HG03095 (cell line): ENCODE data around the gene LY6G5C.
"Not testable (repeated sequence)": the region's sequence is repeated elsewhere in the genome, so short reads cannot be mapped to it uniquely, and the experiment has no call there.

ENCODE experiments used
- ATAC-seq: cut with Tn5 transposase; IDR thresholded peaks from one replicate; pipeline ENCODE4 v1.9.1; 2021; ENCODE audit warnings: moderate library complexity; ENCODE audit not compliant: unreplicated experiment

LY6G5C gene

GRCh38 chr6:31715022-31715958 lies 34.4 kb upstream of the LY6G5C start, which contains the start of gene LY6G6D:
Gene LY6G6D (plus strand): TSS chr6:31715348. CDS start chr6:31715356, 8 bp downstream.
- no peak for ATAC-seq

GRCh38 chr6:31713991-31714684 lies 33.3 kb upstream of the LY6G5C start:
- no peak for ATAC-seq

GRCh38 chr6:31713465-31713864 lies 32.6 kb upstream of the LY6G5C start:
- ATAC-seq = no peak

- ATAC-seq = no peak
Measured at GRCh38 chr6:31712296-31712695, 31.4 kb upstream of the LY6G5C start.

GRCh38 chr6:31711233-31711632 lies 30.4 kb upstream of the LY6G5C start:
- ATAC-seq = no peak

- ATAC-seq = no peak
Measured at GRCh38 chr6:31710523-31711219, 29.8 kb upstream of the LY6G5C start.

- ATAC-seq = not testable (repeated sequence)
Measured at GRCh38 chr6:31709157-31709556, 28.3 kb upstream of the LY6G5C start.

- no peak for ATAC-seq
Measured at GRCh38 chr6:31708224-31708623, 27.4 kb upstream of the LY6G5C start.

GRCh38 chr6:31707701-31708100 lies 26.8 kb upstream of the LY6G5C start:
- ATAC-seq = no peak

- ATAC-seq = no peak
Measured at GRCh38 chr6:31706599-31706998, 25.7 kb upstream of the LY6G5C start, which contains the start of gene LY6G6F. Gene LY6G6F (plus strand): TSS chr6:31706866. CDS start chr6:31706907, 41 bp downstream.

GRCh38 chr6:31705931-31706330 lies 25.1 kb upstream of the LY6G5C start:
- ATAC-seq = no peak

- ATAC-seq = peak; percentile 74
Measured at GRCh38 chr6:31702819-31703716, 22.2 kb upstream of the LY6G5C start, which contains the start of gene ABHD16A. Gene ABHD16A (minus strand): TSS chr6:31703324. CDS start chr6:31703281, 43 bp downstream.

GRCh38 chr6:31702405-31702818 lies 21.5 kb upstream of the LY6G5C start:
- no peak for ATAC-seq

GRCh38 chr6:31701666-31702404 lies 21.0 kb upstream of the LY6G5C start:
- no peak for ATAC-seq

GRCh38 chr6:31700740-31701401 lies 20.0 kb upstream of the LY6G5C start:
- ATAC-seq = no peak

GRCh38 chr6:31697555-31697954 lies 16.7 kb upstream of the LY6G5C start:
- ATAC-seq = no peak

- no peak for ATAC-seq
Measured at GRCh38 chr6:31693535-31693934, 12.7 kb upstream of the LY6G5C start.

GRCh38 chr6:31692886-31693285 lies 12.0 kb upstream of the LY6G5C start:
- ATAC-seq = no peak

- no peak for ATAC-seq
Measured at GRCh38 chr6:31692353-31692752, 11.5 kb upstream of the LY6G5C start.
